Measurements from ENCODE around the gene RNF11. TPM values are rescaled to one million over a fixed set of nuclear protein-coding genes. Genes with fewer than 3 reads are reported as not detected.
A peak's percentile ranks its signal among the peaks of the same experiment; 100 is the strongest.

RNF11 gene
- total RNA-seq, 4 donors from 2014 or later: 70.6 to 110 (median 82.8) TPM

GRCh38 chr1:51312718-51313117 lies 76.6 kb downstream of the RNF11 start:
- peak overlapping the region in 3 of 4 donors; percentile 83 to 90 (median 87) for H3K27ac ChIP-seq
- 83 to 90% methylated on average over 2 to 3 of the region's 4 CpGs for whole genome bisulfite sequencing, 2 donors
- DNase-seq: no peak
- no peaks in the 10 kb centered on the region for H3K9me3 ChIP-seq
- intact Hi-C loops (cut with DNase I): no loop called here
- TF ChIP-seq, protein P1, sequence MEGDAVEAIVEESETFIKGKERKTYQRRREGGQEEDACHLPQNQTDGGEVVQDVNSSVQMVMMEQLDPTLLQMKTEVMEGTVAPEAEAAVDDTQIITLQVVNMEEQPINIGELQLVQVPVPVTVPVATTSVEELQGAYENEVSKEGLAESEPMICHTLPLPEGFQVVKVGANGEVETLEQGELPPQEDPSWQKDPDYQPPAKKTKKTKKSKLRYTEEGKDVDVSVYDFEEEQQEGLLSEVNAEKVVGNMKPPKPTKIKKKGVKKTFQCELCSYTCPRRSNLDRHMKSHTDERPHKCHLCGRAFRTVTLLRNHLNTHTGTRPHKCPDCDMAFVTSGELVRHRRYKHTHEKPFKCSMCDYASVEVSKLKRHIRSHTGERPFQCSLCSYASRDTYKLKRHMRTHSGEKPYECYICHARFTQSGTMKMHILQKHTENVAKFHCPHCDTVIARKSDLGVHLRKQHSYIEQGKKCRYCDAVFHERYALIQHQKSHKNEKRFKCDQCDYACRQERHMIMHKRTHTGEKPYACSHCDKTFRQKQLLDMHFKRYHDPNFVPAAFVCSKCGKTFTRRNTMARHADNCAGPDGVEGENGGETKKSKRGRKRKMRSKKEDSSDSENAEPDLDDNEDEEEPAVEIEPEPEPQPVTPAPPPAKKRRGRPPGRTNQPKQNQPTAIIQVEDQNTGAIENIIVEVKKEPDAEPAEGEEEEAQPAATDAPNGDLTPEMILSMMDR (IDR thresholded peaks at IDR 0.05): no peak
- TF ChIP-seq POLR2A (IDR thresholded peaks at IDR 0.05): no peak
- peaks cover 0 to 11% (median 0%) of the 10 kb centered on the region in 3 donors for H3K36me3 ChIP-seq
- no peak overlapping the region for H3K4me3 ChIP-seq
- H3K4me1 ChIP-seq: peaks cover 21 to 39% (median 29%) of the 10 kb centered on the region in 3 donors
- H3K27me3 ChIP-seq: no peaks in the 10 kb centered on the region

DNA sequence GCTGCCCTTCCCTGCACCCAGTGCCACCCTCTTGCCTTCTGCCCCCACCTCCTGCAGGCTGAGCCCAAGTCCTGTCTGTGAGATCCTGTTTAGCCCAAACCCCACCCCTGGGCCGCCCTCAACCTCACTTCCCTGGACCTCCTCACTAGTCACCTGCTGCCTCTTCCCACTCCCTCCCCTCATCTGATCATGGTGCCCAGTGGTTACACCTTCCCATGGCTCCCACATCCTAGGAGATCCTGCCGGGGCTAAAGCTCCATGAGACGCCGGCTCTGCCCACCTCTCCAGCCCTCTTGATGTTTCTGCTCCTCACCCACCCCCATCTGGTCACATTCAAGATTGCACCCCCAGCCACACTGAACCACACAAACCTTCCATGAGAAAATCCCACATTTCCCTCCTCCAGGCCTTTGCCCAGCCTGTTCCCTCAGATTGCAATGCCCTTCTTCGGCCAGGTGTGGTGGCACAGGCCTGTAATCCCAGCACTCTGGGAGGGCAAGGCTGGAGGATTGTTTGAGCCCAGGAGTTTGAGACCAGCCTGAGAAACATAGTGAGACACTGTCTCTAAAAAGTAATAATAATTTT lies 77.3 kb downstream of the RNF11 start:
- WGBS, 2 donors: 90 to 92% methylated on average over 5 of the region's 5 CpGs

GRCh38 chr1:51313961-51314777 lies 78.1 kb downstream of the RNF11 start:
- Histone ChIP-seq H3K27me3 (no peaks in the 10 kb centered on the region), H3K4me3 (peak overlapping the region in 1 of 4 donors; percentile 1), H3K4me1 (peaks cover 21 to 39% (median 29%) of the 10 kb centered on the region in 3 donors), H3K36me3 (peaks cover 0 to 11% (median 0%) of the 10 kb centered on the region in 3 donors), H3K9me3 (no peaks in the 10 kb centered on the region), H3K27ac (peak overlapping the region; percentile 83 to 90 (median 88))
- WGBS, 2 donors: 36 to 46% methylated on average over 9 to 11 of the region's 12 CpGs
- TF ChIP-seq, protein P1 (IDR thresholded peaks at IDR 0.05): no peak
- no peak for TF ChIP-seq POLR2A (IDR thresholded peaks at IDR 0.05)
- DNase-seq: no peak
- intact Hi-C loops (cut with DNase I): no loop called here

More for the DNA sequence above, 77.3 kb downstream of the RNF11 start:
- Histone ChIP-seq H3K27me3 (no peaks in the 10 kb centered on the region), H3K9me3 (no peaks in the 10 kb centered on the region), H3K4me1 (peaks cover 21 to 39% (median 29%) of the 10 kb centered on the region in 3 donors), H3K27ac (peak overlapping the region; percentile 83 to 90 (median 88)), H3K4me3 (no peak overlapping the region), H3K36me3 (peaks cover 0 to 11% (median 0%) of the 10 kb centered on the region in 3 donors)
- intact Hi-C loops (cut with DNase I): no loop called here
- no peak for DNase-seq
- TF ChIP-seq POLR2A (IDR thresholded peaks at IDR 0.05): no peak
- TF ChIP-seq, protein P1 (IDR thresholded peaks at IDR 0.05): peak in 1 of 6 experiments; percentile 29

DNA sequence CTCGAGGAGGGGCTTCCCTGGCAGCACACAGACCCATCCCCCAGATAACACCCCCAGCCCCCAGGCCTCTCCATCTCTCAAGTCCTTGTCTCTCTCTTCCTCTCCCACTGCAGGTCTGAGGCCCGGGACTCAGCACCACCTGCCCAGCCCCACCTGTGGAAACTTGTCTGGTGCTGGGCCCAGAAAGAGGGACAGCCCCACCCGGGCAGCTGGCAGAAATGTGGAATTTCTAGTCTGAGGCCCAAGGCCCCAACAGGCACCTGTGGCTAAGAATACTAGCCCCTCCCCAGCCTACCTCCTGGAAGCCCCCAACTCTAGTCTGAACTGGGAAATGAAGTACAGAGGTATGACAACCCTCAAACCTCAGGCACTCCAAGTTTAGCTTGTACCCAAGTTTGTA lies 78.9 kb downstream of the RNF11 start:
- WGBS, 2 donors: 30 to 49% methylated on average over 2 to 3 of the region's 3 CpGs
- Histone ChIP-seq H3K4me1 (peaks cover 21 to 39% (median 29%) of the 10 kb centered on the region in 3 donors), H3K27me3 (no peaks in the 10 kb centered on the region), H3K36me3 (peaks cover 0 to 11% (median 0%) of the 10 kb centered on the region in 3 donors), H3K4me3 (no peak overlapping the region), H3K9me3 (no peaks in the 10 kb centered on the region), H3K27ac (peak overlapping the region; percentile 83 to 90 (median 88))
- DNase-seq: no peak
- TF ChIP-seq POLR2A (IDR thresholded peaks at IDR 0.05): no peak
- TF ChIP-seq, protein P1 (IDR thresholded peaks at IDR 0.05): no peak
- intact Hi-C loops (cut with DNase I): no loop called here

All from esophagus squamous epithelium (tissue), 5 donors.